Small intestine (tissue), 7 donors: Measurements from ENCODE around the gene CFB. TPM values are rescaled to one million over a fixed set of nuclear protein-coding genes. Genes with fewer than 3 reads are reported as not detected.
"Not testable (repeated sequence)": the region's sequence is repeated elsewhere in the genome, so short reads cannot be mapped to it uniquely, and the experiment has no call there.

Experiments used
- DNase-seq, 2 donors: peaks; one replicate each; pipeline versions ENCODE4 v3.0.0 to v3.0.0-alpha.2; 2013
- FAIRE-seq: peaks from 2 replicates; lab custom pipeline; 2012; peaks lifted over from hg19 to GRCh38; lab: Jason Lieb, UNC
- H3K27ac ChIP-seq, 3 donors: one replicate each; pipeline ENCODE4 v1.5.1; 2013; ENCODE audit warnings: low read length in 2 of 3, mild to moderate bottlenecking in 2 of 3, control low read depth in 1 of 3, inconsistent platforms in 1 of 3, low read depth in 1 of 3, moderate library complexity in 1 of 3
- H3K27me3 ChIP-seq, 3 donors: one replicate each; pipeline ENCODE4 v1.6.1; 2013; ENCODE audit warnings: low read length in 3 of 3, inconsistent platforms in 1 of 3; ENCODE audit not compliant: control insufficient read depth in 3 of 3, insufficient read depth in 3 of 3
- H3K36me3 ChIP-seq, 3 donors: one replicate each; pipeline ENCODE4 v1.6.1; 2013; ENCODE audit warnings: low read length in 3 of 3, inconsistent platforms in 1 of 3, low read depth in 1 of 3, mild to moderate bottlenecking in 1 of 3, moderate library complexity in 1 of 3; ENCODE audit not compliant: control insufficient read depth in 3 of 3, insufficient read depth in 2 of 3
- H3K4me1 ChIP-seq, 3 donors: one replicate each; pipeline ENCODE4 v1.6.1; 2013; ENCODE audit warnings: low read length in 2 of 3, inconsistent platforms in 1 of 3, low read depth in 1 of 3, mild to moderate bottlenecking in 1 of 3, moderate library complexity in 1 of 3; ENCODE audit not compliant: control insufficient read depth in 3 of 3, insufficient read depth in 2 of 3
- H3K4me3 ChIP-seq, 3 donors: one replicate each; pipeline ENCODE4 v1.5.1; 2013; ENCODE audit warnings: low read length in 3 of 3, control low read depth in 1 of 3, inconsistent platforms in 1 of 3, low read depth in 1 of 3, mild to moderate bottlenecking in 1 of 3, moderate library complexity in 1 of 3
- H3K9me3 ChIP-seq, 2 donors: one replicate each; pipeline ENCODE4 v1.6.1; 2013; ENCODE audit warnings: low read depth in 1 of 2, low read length in 1 of 2; ENCODE audit not compliant: control insufficient read depth in 2 of 2, insufficient read depth in 1 of 2
- WGBS, 3 donors: extraction: QIAGEN DNeasy Blood & Tissue Kit; methylation state at CpG; one replicate each; pipeline ENCODE4 v1.1.7; 2013; 5-methylcytosine and 5-hydroxymethylcytosine counted together
- polyA plus RNA-seq, 4 donors: library from polyadenylated mRNA; stranded (reverse) in 3 of 4; unstranded in 1 of 4; fragments of 200-250 nt in 3 of 4; fragments of 120-200 nt in 1 of 4; gene quantifications; one replicate each; pipeline versions ENCODE4 v1.2.1 to v1.2.3, GENCODE V29; 2013
- donor health status: healthy with polysubstance abuse.
- donor health status: control.
- donor health status: control.
- donor health status: Bipolar disorder and iron deficiency.
- donor health status: healthy.

Gene CFB
- polyA plus RNA-seq, 4 donors: 38.7 to 141 (median 80.6) TPM

GRCh38 chr6:31907158-31907813, 38.6 kb upstream of the CFB start:
- H3K4me3 ChIP-seq: no peak overlapping the region
- H3K4me1 ChIP-seq: peaks cover 0 to 8% (median 0%) of the 10 kb centered on the region in 3 donors
- H3K27ac ChIP-seq: no peak overlapping the region
- FAIRE-seq: no peak
- no peaks in the 10 kb centered on the region for H3K36me3 ChIP-seq
- 57 to 64% (median 58%) methylated on average over 7 of the region's 7 CpGs for WGBS, 3 donors
- no peaks in the 10 kb centered on the region for H3K9me3 ChIP-seq
- H3K27me3 ChIP-seq: peaks cover 0 to 6% (median 0%) of the 10 kb centered on the region in 3 donors
- no peak for DNase-seq

- not testable (repeated sequence) for H3K27me3 ChIP-seq, FAIRE-seq
- 77 to 88% (median 86%) methylated on average over 5 of the region's 5 CpGs for WGBS, 3 donors
These were observed 37.6 kb upstream of the CFB start for GRCh38 chr6:31908255-31908654.

GRCh38 chr6:31908791-31909190, 37.1 kb upstream of the CFB start:
- FAIRE-seq: no peak
- Histone ChIP-seq H3K9me3 (no peaks in the 10 kb centered on the region), H3K27me3 (peaks cover 0 to 6% (median 0%) of the 10 kb centered on the region in 3 donors), H3K36me3 (no peaks in the 10 kb centered on the region), H3K27ac (no peak overlapping the region), H3K4me3 (no peak overlapping the region), H3K4me1 (no peaks in the 10 kb centered on the region)
- no peak for DNase-seq
- WGBS, 3 donors: 20 to 29% (median 26%) methylated on average over 4 of the region's 4 CpGs

More at GRCh38 chr6:31908255-31908654, 37.6 kb upstream of the CFB start:
- H3K9me3 ChIP-seq, H3K4me3 ChIP-seq, H3K27ac ChIP-seq, DNase-seq, H3K36me3 ChIP-seq, H3K4me1 ChIP-seq: not testable (repeated sequence)

DNA sequence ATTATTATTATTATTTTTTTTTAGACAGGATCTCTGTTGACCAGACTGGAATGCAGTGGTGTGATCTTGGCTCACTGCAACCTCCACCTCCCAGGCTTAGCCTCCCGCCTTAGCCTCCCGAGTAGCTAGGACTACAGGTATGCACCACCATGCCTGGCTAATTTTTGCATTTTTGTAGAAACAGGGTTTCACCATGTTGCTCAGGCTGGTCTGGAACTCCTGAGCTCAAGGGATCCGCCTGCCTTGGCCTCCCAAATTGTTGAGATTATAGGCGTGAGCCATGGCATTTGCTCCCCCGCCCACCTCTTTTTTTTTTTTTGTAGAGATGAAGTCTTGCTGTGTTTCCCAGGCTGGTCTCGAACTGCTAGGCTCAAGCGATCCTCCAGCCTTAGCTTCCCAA, 36.6 kb upstream of the CFB start:
- WGBS, 3 donors: 80 to 82% (median 81%) methylated on average over 7 of the region's 7 CpGs
- H3K9me3 ChIP-seq, H3K27me3 ChIP-seq, H3K36me3 ChIP-seq, DNase-seq, H3K4me1 ChIP-seq, H3K27ac ChIP-seq, FAIRE-seq, H3K4me3 ChIP-seq: not testable (repeated sequence)

DNA sequence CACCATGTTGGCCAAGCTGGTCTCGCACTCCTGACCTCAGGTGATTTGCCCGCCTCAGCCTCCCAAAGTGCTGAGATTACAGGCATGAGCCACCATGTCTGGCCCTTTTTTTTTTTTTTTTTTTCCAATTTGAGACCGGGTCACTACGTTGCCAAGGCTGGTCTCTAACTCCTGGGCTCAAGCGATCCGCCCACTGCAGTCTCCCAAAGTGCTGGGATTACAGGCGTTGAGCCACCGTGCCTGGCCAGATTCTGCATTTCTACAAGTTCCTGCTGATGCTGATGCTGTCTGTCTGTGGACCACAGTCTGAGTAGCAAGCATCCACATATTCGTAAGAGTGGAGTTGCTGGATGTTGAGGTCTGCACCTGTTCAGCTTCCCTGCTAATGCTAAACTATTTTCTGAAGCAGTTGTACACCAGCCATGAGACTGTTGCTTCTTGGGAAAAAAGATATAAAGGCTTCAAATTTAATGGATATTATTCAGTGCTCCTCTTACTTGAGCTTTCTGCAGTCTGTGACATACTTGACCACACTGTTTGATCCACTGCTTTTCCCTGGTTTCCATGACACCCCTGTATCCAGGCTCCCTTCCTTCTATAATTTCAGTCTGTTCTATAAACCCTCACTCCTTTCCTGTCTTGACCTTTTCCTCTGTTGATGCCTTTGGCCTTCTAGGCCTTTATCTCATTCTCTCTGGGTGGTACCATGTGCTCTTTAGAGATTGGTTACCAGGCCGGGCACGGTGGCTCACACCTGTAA, 33.9 kb upstream of the CFB start:
- Histone ChIP-seq H3K27ac (no peak overlapping the region), H3K9me3 (no peaks in the 10 kb centered on the region), H3K4me1 (no peaks in the 10 kb centered on the region), H3K4me3 (no peak overlapping the region), H3K36me3 (no peaks in the 10 kb centered on the region), H3K27me3 (no peaks in the 10 kb centered on the region)
- no peak for FAIRE-seq
- DNase-seq: no peak
- 78 to 87% (median 79%) methylated on average over 11 of the region's 11 CpGs for whole genome bisulfite sequencing, 3 donors

GRCh38 chr6:31915351-31915750, 30.5 kb upstream of the CFB start:
- H3K4me1 ChIP-seq: no peaks in the 10 kb centered on the region
- H3K9me3 ChIP-seq: no peaks in the 10 kb centered on the region
- H3K36me3 ChIP-seq: no peaks in the 10 kb centered on the region
- DNase-seq (no peak), FAIRE-seq (no peak)
- no peaks in the 10 kb centered on the region for H3K27me3 ChIP-seq
- no peak overlapping the region for H3K4me3 ChIP-seq
- H3K27ac ChIP-seq: no peak overlapping the region

GRCh38 chr6:31915756-31916155, 30.1 kb upstream of the CFB start:
- Histone ChIP-seq H3K27ac (no peak overlapping the region), H3K4me3 (no peak overlapping the region), H3K36me3 (no peaks in the 10 kb centered on the region), H3K27me3 (no peaks in the 10 kb centered on the region), H3K9me3 (no peaks in the 10 kb centered on the region), H3K4me1 (no peaks in the 10 kb centered on the region)
- DNase-seq: no peak
- FAIRE-seq: no peak
- WGBS, 3 donors: 84 to 87% (median 86%) methylated on average over 6 of the region's 6 CpGs

- FAIRE-seq (no peak), DNase-seq (no peak)
- Histone ChIP-seq H3K27ac (no peak overlapping the region), H3K4me1 (no peaks in the 10 kb centered on the region), H3K36me3 (no peaks in the 10 kb centered on the region), H3K4me3 (no peak overlapping the region), H3K27me3 (no peaks in the 10 kb centered on the region), H3K9me3 (no peaks in the 10 kb centered on the region)
- 74 to 88% (median 85%) methylated on average over 8 of the region's 8 CpGs for WGBS, 3 donors
These were observed 27.7 kb upstream of the CFB start for GRCh38 chr6:31918069-31918720.
